Hepatocyte (in vitro differentiated cells): ENCODE results near the gene DDTL. TPM values are rescaled to one million over a fixed set of nuclear protein-coding genes. Genes with fewer than 3 reads are reported as not detected.
"Not testable (repeated sequence)": the region's sequence is repeated elsewhere in the genome, so short reads cannot be mapped to it uniquely, and the experiment has no call there.

Experiments used
- DNase-seq: peaks from one replicate; pipeline ENCODE4 v3.0.0-alpha.2; 2016; ENCODE audit warnings: low spot score
- H2AFZ ChIP-seq: fragments of 200-600 bp; sonication (generic); 2 replicates; pipeline ENCODE4 v1.6.0; 2016; ENCODE audit warnings: antibody characterized with exemption, mild to moderate bottlenecking
- H3K27ac ChIP-seq: fragments of 200-600 bp; sonication (generic); 2 replicates; pipeline ENCODE4 v1.5.1; 2016; ENCODE audit warnings: mild to moderate bottlenecking
- H3K27me3 ChIP-seq: fragments of 200-600 bp; sonication (generic); 2 replicates; pipeline ENCODE4 v1.6.1; 2016
- H3K36me3 ChIP-seq: fragments of 200-600 bp; sonication (generic); replicated peaks from 2 replicates; pipeline ENCODE4 v1.5.1; 2016; ENCODE audit warnings: low read depth; ENCODE audit not compliant: insufficient read depth
- H3K4me1 ChIP-seq: fragments of 200-600 bp; sonication (generic); 2 replicates; pipeline ENCODE4 v1.5.1; 2016; ENCODE audit warnings: mild to moderate bottlenecking, moderate library complexity; ENCODE audit not compliant: insufficient read depth
- H3K4me2 ChIP-seq: fragments of 200-600 bp; sonication (generic); 2 replicates; pipeline ENCODE4 v1.6.0; 2016
- H3K4me3 ChIP-seq: fragments of 200-600 bp; sonication (generic); 2 replicates; pipeline ENCODE4 v1.5.1; 2016; ENCODE audit warnings: mild to moderate bottlenecking
- H3K79me2 ChIP-seq: fragments of 200-600 bp; sonication (generic); 2 replicates; pipeline ENCODE4 v1.6.0; 2017; ENCODE audit warnings: mild to moderate bottlenecking
- H3K9me2 ChIP-seq: fragments of 200-600 bp; sonication (generic); replicated peaks from 2 replicates; pipeline ENCODE4 v1.6.0; 2017; ENCODE audit warnings: mild to moderate bottlenecking; ENCODE audit not compliant: insufficient read depth
- H3K9me3 ChIP-seq: fragments of 200-600 bp; sonication (generic); 2 replicates; pipeline ENCODE4 v1.5.1; 2016; ENCODE audit warnings: low read depth, mild to moderate bottlenecking
- H4K20me1 ChIP-seq: fragments of 200-600 bp; sonication (generic); 2 replicates; pipeline ENCODE4 v1.6.0; 2016; ENCODE audit warnings: mild to moderate bottlenecking; ENCODE audit not compliant: insufficient read depth, poor library complexity, severe bottlenecking
- CTCF ChIP-seq: fragments of 200-600 bp; sonication (generic); IDR thresholded peaks from 2 replicates; pipeline ENCODE4 v1.5.1; 2016; ENCODE audit warnings: antibody characterized with exemption, mild to moderate bottlenecking; ENCODE audit not compliant: poor library complexity
- EZH2 ChIP-seq: fragments of 200-600 bp; sonication (generic); IDR thresholded peaks from 2 replicates; pipeline ENCODE4 v1.6.1; 2016; ENCODE audit warnings: antibody characterized with exemption, mild to moderate bottlenecking, borderline replicate concordance
- EZH2phosphoT487 ChIP-seq: fragments of 200-600 bp; sonication (generic); IDR thresholded peaks from one replicate; pipeline ENCODE4 v1.6.1; 2018; ENCODE audit warnings: antibody characterized with exemption, mild to moderate bottlenecking, low read depth, moderate library complexity; ENCODE audit not compliant: unreplicated experiment, severe bottlenecking
- WGBS: methylation state at CpG from one replicate; pipeline ENCODE4 v1.1.6; 2016; ENCODE audit warnings: low lambda C conversion rate; ENCODE audit errors: missing lambda C conversion rate; 5-methylcytosine and 5-hydroxymethylcytosine counted together
- polyA plus RNA-seq: library from polyadenylated mRNA; unstranded; fragments of >200 nt; fragmentation: Nextera tagmentation; extraction: Ambion mirVana; gene quantifications from 2 replicates; pipeline ENCODE4 v1.2.1, GENCODE V29; 2016
- total RNA-seq: library from RNA; depleted of rRNA; stranded (reverse); fragments of >200 nt; gene quantifications from 2 replicates; pipeline ENCODE4 v1.2.3, GENCODE V29; 2014

DDTL gene
- total and polyA plus RNA-seq, 2 experiments from 2014 or later, result 4.7 TPM; not detected in 1

DNA sequence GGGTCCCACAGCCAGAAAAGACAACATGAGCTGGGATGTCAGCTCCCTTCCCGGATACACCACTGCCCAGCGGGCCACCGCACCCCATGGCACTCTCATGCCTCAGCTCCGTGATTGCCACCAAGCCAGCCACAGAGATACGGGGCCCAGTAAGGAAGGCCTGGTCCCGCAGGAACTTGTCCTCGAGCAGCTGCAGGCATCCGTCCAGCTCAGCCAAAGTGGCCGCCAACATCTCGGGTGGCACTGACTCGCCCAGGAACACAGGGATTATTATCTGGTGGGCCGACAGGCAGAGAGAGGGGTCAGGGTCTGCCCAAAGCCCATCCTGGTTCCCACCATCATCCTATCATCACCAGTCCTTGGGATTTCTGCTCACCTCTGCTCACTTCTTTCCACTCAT lies 10.6 kb downstream of the DDTL start:
- not testable (repeated sequence) for H3K4me3 ChIP-seq, H3K27me3 ChIP-seq, H3K4me2 ChIP-seq, DNase-seq, H3K79me2 ChIP-seq, H3K9me3 ChIP-seq, H3K36me3 ChIP-seq, H2AFZ ChIP-seq, H4K20me1 ChIP-seq, H3K9me2 ChIP-seq, H3K4me1 ChIP-seq, H3K27ac ChIP-seq
- no CpG with 5 or more reads among the region's 12 CpGs for WGBS

DNA sequence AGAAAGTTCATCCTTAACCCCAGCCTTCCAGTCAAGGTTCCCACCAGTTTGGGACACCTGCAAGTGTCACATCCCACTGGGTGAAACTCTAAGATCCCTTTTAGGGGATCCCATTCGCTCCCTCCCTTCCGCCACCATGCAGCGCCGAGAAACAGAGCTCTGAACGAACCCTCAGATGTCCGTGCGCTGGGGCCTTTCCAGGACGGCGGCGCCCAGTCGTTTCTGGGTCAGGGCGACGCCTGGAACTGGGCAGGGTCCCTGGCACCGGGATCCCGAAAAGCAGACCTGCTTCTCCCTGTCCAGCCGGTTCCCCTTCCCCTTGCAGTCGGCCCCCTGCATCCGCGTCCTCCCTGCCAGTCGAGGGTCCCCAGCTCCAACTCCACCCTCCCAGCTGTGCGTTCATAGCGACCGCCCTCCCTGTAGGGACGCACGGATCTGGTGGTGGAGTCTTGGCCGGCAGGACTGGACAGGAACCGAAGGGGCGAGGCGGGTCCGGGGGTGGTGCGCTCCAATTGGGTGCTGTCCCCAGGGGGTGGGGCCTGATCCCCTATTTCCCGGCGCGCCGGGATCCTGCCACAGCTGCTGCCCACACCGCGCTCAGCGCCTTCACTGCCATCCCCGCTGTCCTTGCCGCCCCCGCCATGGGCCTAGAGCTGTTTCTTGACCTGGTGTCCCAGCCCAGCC lies 13.0 kb downstream of the DDTL start, which contains the start of gene GSTT2:
Gene GSTT2, plus strand, starts transcription at position 578 of the 684 bp plus-strand sequence.
- not testable (repeated sequence) for DNase-seq, H4K20me1 ChIP-seq, H2AFZ ChIP-seq, H3K9me2 ChIP-seq, H3K36me3 ChIP-seq, H3K27me3 ChIP-seq, H3K27ac ChIP-seq, H3K4me1 ChIP-seq, H3K79me2 ChIP-seq, H3K4me2 ChIP-seq, H3K4me3 ChIP-seq, H3K9me3 ChIP-seq
- WGBS, result no CpG with 5 or more reads among the region's 41 CpGs

- H3K4me3 ChIP-seq, H4K20me1 ChIP-seq, H3K27ac ChIP-seq, H3K27me3 ChIP-seq, H3K79me2 ChIP-seq, H3K9me2 ChIP-seq, H3K4me1 ChIP-seq, DNase-seq, H2AFZ ChIP-seq, H3K9me3 ChIP-seq, H3K36me3 ChIP-seq, H3K4me2 ChIP-seq: not testable (repeated sequence)
- WGBS, result 58% methylated on average over 3 of the region's 7 CpGs
Observed at GRCh38 chr22:23980567-23980966, 13.9 kb downstream of the DDTL start.

- no CpG with 5 or more reads among the region's 6 CpGs for WGBS
- no peak for TF ChIP-seq CTCF
- no peak for TF ChIP-seq EZH2
- no peak for TF ChIP-seq EZH2phosphoT487
- Histone ChIP-seq H3K36me3 (no peaks in the 10 kb centered on the region), H3K4me2 (no peak overlapping the region), H3K4me3 (no peak overlapping the region), H3K27ac (no peak overlapping the region), H3K79me2 (no peaks in the 10 kb centered on the region), H3K27me3 (no peaks in the 10 kb centered on the region), H3K9me2 (no peaks in the 10 kb centered on the region), H3K4me1 (no peaks in the 10 kb centered on the region), H2AFZ (no peak overlapping the region), H3K9me3 (no peaks in the 10 kb centered on the region), H4K20me1 (no peaks in the 10 kb centered on the region)
- no peak for DNase-seq
Observed at GRCh38 chr22:23984430-23984829, 17.7 kb downstream of the DDTL start.

- H4K20me1 ChIP-seq, H3K27ac ChIP-seq, H3K9me3 ChIP-seq, H3K4me2 ChIP-seq, H3K36me3 ChIP-seq, H3K4me1 ChIP-seq, H3K4me3 ChIP-seq, DNase-seq, H2AFZ ChIP-seq, H3K9me2 ChIP-seq, H3K79me2 ChIP-seq, H3K27me3 ChIP-seq: not testable (repeated sequence)
- WGBS, result no CpG with 5 or more reads among the region's 8 CpGs
Observed at GRCh38 chr22:23986089-23986488, 19.4 kb downstream of the DDTL start.

DNA sequence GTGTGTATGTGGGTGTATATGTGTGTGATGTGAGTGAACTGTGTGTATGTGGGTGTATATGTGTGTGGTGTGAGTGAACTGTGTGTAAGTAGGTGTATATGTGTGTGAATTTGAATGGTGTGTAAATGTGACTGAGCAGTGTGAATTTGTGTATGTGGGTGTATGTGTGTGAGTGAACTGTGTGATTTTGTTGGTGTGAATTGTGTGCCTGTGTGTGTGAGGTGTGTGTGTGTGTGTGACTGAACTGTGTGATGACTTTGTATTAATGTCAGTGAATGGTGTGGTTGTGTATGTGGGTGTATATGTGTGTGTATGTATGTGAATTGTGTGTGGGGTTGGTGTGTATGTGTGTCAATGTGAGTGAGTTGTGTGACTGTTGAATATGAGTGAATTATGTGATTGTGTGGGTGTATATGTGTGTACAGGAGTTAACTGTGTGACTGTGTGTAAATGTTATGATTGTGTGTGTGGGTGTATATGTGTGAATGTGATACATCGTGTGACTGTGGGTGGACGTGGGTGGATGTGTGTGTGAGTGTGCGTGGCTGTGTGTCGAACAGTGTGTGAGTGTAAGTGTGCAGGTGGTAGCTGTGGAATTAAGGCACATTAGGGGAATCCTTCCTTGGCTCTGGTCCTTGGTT lies 20.0 kb downstream of the DDTL start:
- not testable (repeated sequence) for H4K20me1 ChIP-seq, H3K4me2 ChIP-seq, DNase-seq, H2AFZ ChIP-seq, H3K9me3 ChIP-seq, H3K36me3 ChIP-seq, H3K4me3 ChIP-seq, H3K9me2 ChIP-seq, H3K79me2 ChIP-seq, H3K27me3 ChIP-seq, H3K4me1 ChIP-seq, H3K27ac ChIP-seq
- no CpG with 5 or more reads among the region's 4 CpGs for WGBS

DNA sequence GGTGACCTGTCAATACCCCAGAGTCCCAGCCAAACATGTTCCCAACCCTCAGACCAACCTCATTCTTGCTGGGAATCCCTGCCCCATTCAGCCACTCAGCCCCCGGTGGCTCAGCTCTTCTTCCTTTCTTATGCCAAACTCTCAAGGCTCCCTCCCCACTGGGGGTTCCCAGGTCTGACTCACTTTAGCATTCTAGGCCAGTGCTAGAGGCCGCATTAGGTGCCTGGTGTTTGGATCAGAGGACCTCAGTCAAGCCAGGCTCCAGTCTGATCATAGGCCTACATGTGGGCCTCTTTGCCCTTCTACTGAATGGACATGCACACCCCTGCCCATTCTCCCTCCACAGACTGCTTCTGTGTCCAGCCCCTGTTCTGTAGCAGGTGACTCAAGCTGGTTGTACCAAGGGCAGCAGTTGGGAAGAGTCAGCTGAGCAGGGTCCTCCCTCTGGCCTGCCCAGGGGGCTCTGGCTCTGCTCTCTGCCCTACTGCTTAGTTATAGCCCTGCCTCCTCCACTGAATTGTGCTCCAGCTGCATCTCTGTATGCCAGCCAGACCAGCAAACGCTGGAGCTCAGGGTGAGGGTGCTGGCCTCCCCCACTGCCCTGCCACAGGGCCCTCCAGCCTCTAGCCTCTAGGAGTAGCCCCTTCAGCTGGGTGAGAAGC lies 23.0 kb downstream of the DDTL start:
- not testable (repeated sequence) for H3K79me2 ChIP-seq, H3K4me3 ChIP-seq, H3K36me3 ChIP-seq, DNase-seq, H3K4me2 ChIP-seq, H4K20me1 ChIP-seq, H3K4me1 ChIP-seq, H3K9me2 ChIP-seq, H3K27me3 ChIP-seq, H3K9me3 ChIP-seq, H2AFZ ChIP-seq, H3K27ac ChIP-seq
- 76% methylated on average over 2 of the region's 3 CpGs for WGBS
